GM18858 (cell line): ENCODE data around the gene MRPL17.

ENCODE experiments used
- ATAC-seq: cut with Tn5 transposase; IDR thresholded peaks from one replicate; pipeline ENCODE4 v1.9.1; 2021; ENCODE audit not compliant: unreplicated experiment

The MRPL17 gene

DNA sequence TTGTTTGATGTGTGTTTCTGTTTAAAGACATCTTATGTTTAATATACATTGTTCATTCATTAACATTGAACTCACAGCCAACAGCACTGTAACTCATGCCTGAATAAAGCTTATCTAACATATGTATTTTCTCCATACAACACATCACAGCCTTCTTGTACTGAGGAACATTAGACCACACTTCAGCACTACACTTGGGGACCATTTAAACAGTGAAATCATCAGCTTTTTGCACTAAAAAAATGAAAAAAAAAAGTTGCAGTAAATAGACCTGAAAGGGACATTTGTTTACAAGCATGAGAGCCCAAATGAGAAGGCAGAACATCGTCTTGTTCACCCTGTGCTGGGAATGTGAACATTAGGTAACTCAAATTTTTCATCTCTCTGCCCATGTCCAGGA is 48.6 kb downstream of the MRPL17 start:
- ATAC-seq: no peak

DNA sequence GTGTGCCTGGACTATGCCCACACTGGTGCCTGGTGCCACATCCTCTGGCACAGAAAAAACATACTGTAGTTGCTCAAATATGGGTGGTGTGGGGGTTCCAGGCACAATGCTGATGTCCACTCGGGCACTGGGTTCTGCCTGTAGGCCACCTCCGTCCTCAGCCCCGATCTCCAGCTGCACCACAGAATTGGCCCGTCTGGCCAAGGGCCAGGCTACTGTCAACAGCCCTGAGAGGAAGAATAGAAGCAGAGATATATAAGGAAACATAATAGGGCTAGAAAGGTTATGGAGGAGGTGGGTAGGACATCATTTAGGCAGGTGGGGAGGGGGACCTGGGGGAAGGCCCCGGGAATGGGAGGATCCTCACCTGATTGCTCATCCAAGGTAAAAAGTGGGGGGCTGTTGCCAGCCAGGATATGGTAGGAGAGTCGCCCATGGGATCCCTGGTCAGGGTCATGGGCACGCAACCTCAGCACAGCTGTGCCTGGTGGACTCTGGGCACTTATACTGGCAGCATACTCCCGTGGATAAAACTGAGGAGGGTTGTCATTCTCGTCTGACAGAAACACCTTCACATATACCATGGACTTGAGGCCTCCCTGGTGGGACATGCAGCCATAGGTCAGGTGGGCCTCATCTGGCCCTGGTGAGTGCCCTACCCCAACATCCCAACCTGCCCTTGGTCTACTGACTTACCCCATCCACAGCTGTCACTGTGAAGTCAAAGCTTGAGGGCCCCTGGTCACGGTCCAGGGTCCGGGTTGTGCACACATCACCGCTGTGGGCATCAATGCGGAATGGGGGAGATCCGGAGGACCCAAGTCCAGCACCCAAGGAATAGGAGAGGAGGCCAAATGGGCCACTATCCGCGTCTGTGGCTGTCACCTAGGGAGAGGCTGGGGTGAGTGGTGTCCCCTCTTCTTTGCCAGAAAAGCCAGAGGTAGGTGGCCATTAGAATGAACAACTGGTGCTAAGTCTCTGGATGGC is 49.4 kb downstream of the MRPL17 start:
- no peak for ATAC-seq

DNA sequence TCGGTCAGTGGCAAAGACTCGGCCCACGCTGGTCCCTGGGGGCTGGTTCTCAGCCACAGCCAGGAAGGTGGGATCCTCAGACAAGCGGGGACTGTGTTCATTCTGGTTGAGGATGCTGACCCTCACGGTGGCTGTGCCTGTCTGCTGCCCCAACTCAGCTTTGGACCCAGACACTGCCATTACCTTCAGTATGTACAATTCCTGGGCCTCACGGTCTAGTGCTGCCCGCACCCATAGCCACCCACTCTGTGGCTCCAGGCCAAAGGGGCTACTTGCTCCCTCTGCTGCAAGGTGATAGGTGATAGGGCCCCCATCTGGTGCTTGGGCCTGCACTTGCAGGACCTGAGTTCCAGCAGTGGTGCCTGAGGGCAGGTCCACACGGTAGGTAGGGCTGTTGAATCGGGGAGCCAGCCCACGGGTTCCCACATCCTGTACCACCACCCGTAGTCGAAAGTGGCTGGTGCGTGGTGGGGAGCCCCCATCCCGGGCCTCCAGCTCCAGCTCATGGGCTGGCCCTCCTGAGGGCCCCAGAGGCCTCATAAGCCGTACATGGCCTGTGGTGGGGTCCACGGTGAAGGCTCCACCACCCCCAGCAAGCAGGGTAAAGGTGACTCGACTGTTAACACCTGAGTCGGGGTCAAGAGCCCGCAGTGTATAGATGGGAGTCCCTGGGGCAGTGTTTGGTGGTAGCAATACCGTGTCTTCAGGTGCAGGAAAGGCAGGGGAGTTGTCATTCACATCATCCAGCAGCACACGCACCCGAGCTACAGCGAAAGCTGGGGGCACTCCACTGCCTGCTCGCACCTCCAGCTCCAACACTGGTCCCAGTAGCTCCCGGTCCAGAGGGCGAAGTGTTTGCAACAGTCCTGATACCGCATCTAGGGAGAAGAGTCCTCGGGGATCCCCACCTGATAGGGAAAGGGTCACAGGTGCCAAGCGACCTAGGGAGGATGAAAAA is 50.7 kb downstream of the MRPL17 start:
- ATAC-seq: no peak

DNA sequence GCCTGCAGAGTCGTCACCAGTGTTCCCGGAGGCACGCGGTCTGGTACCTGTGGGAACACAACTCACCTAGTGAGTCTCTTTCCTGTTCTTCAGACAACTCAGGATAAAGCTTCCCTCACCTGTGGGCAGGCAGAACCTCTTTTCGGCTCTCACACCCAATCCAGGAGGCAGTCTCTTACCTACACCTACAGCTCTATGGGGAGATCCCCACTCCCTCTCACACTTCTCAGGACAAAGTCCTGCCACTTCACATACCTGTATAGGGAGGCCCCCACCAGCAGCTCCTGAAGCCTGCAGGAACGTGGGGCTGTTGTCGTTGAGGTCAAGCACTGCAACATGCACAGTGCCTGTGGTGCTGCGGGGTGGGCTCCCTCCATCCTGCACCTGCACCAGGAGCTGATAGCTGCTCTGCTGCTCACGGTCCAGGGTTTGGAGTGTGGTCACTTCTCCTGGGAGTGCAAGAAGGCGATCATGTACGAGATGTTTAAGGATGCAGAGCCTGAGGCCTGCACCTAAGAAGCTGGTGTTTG is 51.7 kb downstream of the MRPL17 start:
- ATAC-seq: no peak

DNA sequence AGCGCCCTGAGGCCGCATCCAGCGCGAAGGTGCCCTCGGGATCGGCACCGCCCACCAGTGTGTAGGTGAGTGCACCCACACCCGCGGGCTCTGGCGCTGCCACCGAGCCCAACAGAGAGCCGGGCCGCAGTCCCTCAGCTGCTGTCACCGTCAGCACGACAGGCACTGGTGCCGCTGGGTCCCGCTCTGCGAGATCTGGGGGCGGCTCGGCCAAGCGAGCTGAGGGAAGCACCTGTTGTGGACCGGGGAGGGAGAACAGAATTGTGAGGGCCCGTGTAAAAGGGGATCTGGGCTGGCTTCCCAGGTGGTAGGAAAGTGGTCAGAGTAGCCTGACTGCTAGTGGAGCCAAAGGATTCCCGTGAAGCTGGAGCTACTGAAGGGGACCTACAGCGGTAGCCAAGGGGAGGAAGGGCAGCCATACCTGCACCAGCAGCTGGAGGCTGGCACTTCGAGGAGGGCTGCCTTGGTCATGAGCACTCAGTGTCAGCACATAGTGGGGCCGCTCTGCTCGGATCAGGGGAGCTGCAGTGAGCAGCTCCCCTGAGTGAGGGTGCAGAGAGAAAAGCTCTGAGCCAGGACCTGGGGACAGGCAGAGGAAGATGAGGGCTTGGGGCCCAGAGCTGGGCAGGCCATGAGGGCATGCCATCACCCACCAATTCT is 52.4 kb downstream of the MRPL17 start:
- ATAC-seq: no peak
